ENCODE results near the gene SPAG6. TPM values are rescaled to one million over a fixed set of nuclear protein-coding genes. Genes with fewer than 3 reads are reported as not detected.

SPAG6 gene
- total RNA-seq, 4 donors from 2014 or later, result 0.64 to 0.75 TPM; not detected in 2

DNA sequence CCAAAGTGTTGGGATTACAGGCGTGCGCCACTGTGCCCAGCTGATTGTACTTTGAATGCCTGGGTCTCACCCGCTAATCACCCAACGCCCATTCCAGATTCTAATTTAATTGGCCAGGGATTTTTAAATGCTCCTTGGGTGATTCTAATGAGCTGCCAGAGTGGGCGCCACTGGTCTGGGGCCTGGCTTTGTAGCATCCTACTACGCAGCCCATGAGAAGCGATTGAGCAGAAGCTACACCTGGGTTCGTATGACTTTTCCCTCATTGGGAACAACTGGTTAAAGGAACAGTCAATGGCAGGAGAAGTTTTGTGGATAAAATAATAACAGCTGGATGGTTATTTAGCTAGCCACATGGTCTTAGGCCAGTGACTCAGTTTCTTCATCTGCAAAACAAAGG lies 108.0 kb downstream of the SPAG6 start:
- 96 to 98% methylated on average over 8 of the region's 8 CpGs for WGBS, 2 donors
- intact Hi-C loops (cut with DNase I; ENCODE audit: low total_unique reads), result no loop called here
- no peak overlapping the region for H3K4me3 ChIP-seq (ENCODE audit: low read depth, poor library complexity, severe bottlenecking)
- TF ChIP-seq, protein P1, sequence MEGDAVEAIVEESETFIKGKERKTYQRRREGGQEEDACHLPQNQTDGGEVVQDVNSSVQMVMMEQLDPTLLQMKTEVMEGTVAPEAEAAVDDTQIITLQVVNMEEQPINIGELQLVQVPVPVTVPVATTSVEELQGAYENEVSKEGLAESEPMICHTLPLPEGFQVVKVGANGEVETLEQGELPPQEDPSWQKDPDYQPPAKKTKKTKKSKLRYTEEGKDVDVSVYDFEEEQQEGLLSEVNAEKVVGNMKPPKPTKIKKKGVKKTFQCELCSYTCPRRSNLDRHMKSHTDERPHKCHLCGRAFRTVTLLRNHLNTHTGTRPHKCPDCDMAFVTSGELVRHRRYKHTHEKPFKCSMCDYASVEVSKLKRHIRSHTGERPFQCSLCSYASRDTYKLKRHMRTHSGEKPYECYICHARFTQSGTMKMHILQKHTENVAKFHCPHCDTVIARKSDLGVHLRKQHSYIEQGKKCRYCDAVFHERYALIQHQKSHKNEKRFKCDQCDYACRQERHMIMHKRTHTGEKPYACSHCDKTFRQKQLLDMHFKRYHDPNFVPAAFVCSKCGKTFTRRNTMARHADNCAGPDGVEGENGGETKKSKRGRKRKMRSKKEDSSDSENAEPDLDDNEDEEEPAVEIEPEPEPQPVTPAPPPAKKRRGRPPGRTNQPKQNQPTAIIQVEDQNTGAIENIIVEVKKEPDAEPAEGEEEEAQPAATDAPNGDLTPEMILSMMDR (IDR thresholded peaks at IDR 0.05), result no peak
- TF ChIP-seq POLR2A (IDR thresholded peaks at IDR 0.05), result no peak
- no peak for DNase-seq (ENCODE audit: low spot score in 2 of 2)

DNA sequence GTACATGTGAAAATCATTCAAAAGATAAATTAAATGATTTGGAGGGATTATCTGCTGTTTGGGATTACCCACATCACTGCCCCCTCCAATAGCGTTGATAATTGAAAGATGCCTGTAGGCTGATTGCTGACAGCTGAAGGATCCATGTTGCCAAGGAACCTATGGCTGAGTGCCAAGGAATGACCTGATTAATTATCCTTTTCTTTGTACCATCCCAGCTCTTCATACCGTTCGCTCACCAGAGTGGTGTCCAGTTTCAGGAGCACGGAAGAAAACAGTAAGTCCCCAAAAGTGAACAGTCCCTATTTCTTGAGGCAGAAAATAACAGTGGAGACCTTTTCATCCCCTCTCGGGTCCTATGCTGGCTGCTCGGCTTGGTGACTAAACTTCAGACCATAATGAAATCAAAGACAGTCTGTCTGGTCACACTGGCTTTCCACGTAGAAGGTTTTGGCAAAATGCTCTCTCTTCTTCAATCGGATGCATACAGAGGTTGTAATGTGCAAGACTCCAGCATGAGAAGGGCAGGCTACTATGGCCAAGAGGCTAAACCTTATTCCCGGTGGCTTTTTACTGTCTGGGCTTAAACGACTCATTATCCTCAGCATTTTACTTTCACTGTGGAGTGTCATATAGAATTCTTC lies 108.8 kb downstream of the SPAG6 start:
- H3K4me3 ChIP-seq (ENCODE audit: low read depth, poor library complexity, severe bottlenecking), result no peak overlapping the region
- no peak for DNase-seq (ENCODE audit: low spot score in 2 of 2)
- TF ChIP-seq POLR2A (IDR thresholded peaks at IDR 0.05), result no peak
- TF ChIP-seq, protein P1 (IDR thresholded peaks at IDR 0.05), result no peak
- intact Hi-C loops (cut with DNase I; ENCODE audit: low total_unique reads), result no loop called here
- 49% methylated on average over 10 of the region's 10 CpGs for WGBS, 2 donors

DNA sequence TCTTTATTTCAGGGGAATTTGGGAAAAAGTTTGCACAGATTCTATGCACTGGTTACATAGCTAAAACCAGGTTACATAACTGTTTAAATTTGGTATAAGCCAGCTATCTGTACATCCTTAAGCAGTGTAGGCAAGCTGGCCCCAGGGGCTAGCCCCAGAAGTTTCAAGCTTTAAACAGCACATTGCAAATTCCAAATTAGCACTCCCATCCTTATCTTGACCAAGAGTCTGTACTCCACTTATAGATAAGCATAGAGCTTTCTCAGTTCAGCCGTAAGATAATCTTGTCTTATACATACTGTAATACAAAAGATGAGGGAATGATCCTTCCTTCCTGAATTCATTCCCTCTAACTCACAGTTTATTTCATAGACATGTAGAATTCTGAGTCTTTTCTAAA lies 109.3 kb downstream of the SPAG6 start:
- intact Hi-C loops (cut with DNase I; ENCODE audit: low total_unique reads), result no loop called here
- no peak for DNase-seq (ENCODE audit: low spot score in 2 of 2)
- TF ChIP-seq POLR2A (IDR thresholded peaks at IDR 0.05), result no peak
- TF ChIP-seq, protein P1 (IDR thresholded peaks at IDR 0.05), result no peak
- WGBS, 2 donors, result 77 to 89% methylated on average over 1 of the region's 1 CpG
- H3K4me3 ChIP-seq (ENCODE audit: low read depth, poor library complexity, severe bottlenecking), result no peak overlapping the region

DNA sequence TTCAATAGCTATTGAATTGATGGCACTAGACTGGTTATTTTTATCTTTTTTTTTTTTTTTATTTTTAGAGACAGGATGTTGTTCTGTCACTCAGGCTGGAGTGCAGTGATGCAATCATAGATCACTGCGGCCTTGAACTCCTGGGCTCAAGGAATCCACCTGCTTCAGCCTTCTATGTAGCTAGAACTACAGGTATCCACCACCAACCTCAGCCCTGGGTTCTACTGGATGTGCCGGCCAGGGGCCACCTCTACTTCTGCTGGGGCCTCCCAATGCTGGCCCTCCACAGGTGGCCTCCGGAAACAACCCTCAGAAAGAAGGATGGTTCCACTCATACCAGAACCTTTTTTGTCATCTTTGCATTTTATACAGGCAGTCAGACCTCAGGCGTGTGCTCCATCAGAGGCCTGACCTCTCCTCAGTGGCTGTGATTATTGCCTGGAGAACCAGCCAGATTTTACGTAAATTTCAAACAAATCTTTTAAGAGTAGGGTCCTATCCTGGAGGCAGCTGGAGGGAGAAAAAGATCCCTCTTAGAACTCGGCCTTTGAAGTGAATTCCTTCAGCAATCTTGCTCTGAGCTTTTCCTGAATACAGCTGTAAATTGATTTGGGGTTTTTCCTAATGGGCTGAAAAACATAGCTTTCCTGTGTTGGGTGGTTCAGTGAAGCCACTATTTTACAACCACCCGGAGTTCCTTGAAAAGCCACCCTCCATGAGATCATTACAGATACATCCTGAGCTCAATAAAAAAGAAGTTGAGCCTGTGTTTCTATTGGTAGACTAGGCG lies 110.0 kb downstream of the SPAG6 start:
- intact Hi-C loops (cut with DNase I; ENCODE audit: low total_unique reads), result no loop called here
- H3K4me3 ChIP-seq (ENCODE audit: low read depth, poor library complexity, severe bottlenecking), result no peak overlapping the region
- 80 to 83% methylated on average over 8 of the region's 8 CpGs for WGBS, 2 donors
- no peak for DNase-seq (ENCODE audit: low spot score in 2 of 2)
- TF ChIP-seq, protein P1 (IDR thresholded peaks at IDR 0.05), result no peak

GRCh38 chr10:22456486-22456885 lies 111.2 kb downstream of the SPAG6 start:
- DNase-seq (ENCODE audit: low spot score in 2 of 2), result no peak
- 86 to 93% methylated on average over 2 of the region's 2 CpGs for WGBS, 2 donors
- no peak for TF ChIP-seq POLR2A (IDR thresholded peaks at IDR 0.05)
- TF ChIP-seq, protein P1 (IDR thresholded peaks at IDR 0.05), result no peak
- H3K4me3 ChIP-seq (ENCODE audit: low read depth, poor library complexity, severe bottlenecking), result no peak overlapping the region
- intact Hi-C loops (cut with DNase I; ENCODE audit: low total_unique reads), result no loop called here
